Parathyroid adenoma (tissue), 2 donors: Measurements from ENCODE around the gene KDM5B.

Source experiments
- H2AFZ ChIP-seq: fragments of 300-600 bp; sonication (generic); one replicate; pipeline ENCODE4 v1.7.0; 2017; ENCODE audit warnings: antibody characterized with exemption, mild to moderate bottlenecking
- H3K27ac ChIP-seq: fragments of 300-600 bp; sonication (generic); one replicate; pipeline ENCODE4 v1.7.0; 2017
- H3K27me3 ChIP-seq: fragments of 300-600 bp; sonication (generic); one replicate; pipeline ENCODE4 v1.7.0; 2017; ENCODE audit warnings: low read length; ENCODE audit not compliant: control insufficient read depth, insufficient read depth
- H3K36me3 ChIP-seq: fragments of 300-600 bp; sonication (generic); one replicate; pipeline ENCODE4 v1.7.0; 2017; ENCODE audit warnings: low read length; ENCODE audit not compliant: control insufficient read depth, insufficient read depth
- H3K4me1 ChIP-seq: fragments of 300-600 bp; sonication (generic); one replicate; pipeline ENCODE4 v1.7.0; 2017; ENCODE audit warnings: control low read depth
- H3K4me2 ChIP-seq: fragments of 300-600 bp; sonication (generic); one replicate; pipeline ENCODE4 v1.7.0; 2017; ENCODE audit warnings: low read length
- H3K4me3 ChIP-seq: fragments of 300-600 bp; sonication (generic); one replicate; pipeline ENCODE4 v1.7.0; 2017; ENCODE audit warnings: low read depth, low read length
- H3K79me2 ChIP-seq: fragments of 300-600 bp; sonication (generic); one replicate; pipeline ENCODE4 v1.7.0; 2017; ENCODE audit warnings: control low read depth
- H3K9ac ChIP-seq: fragments of 300-600 bp; sonication (generic); one replicate; pipeline ENCODE4 v1.7.0; 2017; ENCODE audit warnings: mild to moderate bottlenecking
- H3K9me3 ChIP-seq: fragments of 300-600 bp; sonication (generic); one replicate; pipeline ENCODE4 v1.7.0; 2017; ENCODE audit warnings: low read length; ENCODE audit not compliant: control insufficient read depth
- TF ChIP-seq, protein P1 (sequence below): fragments of 300-600 bp; sonication (generic); IDR thresholded peaks from one replicate; pipeline ENCODE4 v1.7.0; 2017; ENCODE audit warnings: antibody characterized with exemption, mild to moderate bottlenecking
- donor health status: primary hyperparathyroidism.

Gene KDM5B

DNA sequence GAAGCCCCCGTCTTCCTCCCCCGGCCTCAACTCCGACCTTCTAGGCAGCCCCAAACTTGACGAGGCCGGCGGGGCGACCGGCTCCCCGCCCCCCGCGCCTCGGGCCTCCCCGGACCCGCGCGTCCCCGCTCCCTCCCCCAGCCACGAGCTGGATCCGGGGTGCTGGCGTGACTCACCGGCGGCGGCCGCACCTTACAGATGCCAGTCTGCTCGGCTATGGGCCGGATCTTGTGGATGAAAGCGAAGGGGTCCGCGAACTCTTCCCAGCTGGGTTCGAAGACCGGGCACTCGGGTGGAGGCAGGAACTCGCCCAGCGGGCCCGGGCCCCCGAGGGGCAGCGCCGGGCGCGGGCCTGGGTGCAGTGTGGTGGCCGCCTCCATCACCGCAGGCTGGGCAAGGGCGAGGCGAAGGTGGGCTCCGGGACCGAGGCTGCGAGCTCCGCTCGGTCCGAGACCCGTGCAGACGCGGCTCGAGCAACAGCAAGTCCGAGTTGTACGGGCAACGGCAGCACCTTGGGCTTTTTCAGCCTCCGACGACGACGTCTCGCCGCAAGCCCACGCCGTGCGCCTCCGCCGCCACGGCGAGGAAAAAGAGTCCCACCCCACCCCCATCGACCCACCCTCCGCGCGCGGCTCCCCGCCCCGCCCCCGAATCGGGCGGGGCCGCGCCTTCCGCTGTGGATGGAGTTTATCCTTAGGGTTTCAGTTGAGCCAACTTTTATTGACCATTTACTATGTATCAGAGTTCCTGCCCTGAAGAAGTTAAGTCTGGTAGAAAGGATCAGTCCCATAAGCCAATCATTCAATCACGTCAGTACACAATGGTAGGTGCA, at the start of gene KDM5B:
Gene KDM5B (minus strand): TSS at position 496 of the 832 bp plus-strand sequence. CDS start 116 bp downstream, at position 380.
- Histone ChIP-seq H3K27ac (peak within 1 kb of the TSS; percentile 59), H3K9me3 (no peaks in the 10 kb centered on the region), H3K9ac (peak within 1 kb of the TSS; percentile 67), H3K36me3 (no peaks in the 10 kb centered on the region), H2AFZ (peak within 1 kb of the TSS; percentile 78), H3K4me2 (peak within 1 kb of the TSS; percentile 81), H3K79me2 (peaks cover 5% of the 10 kb centered on the region), H3K4me1 (peaks cover 7% of the 10 kb centered on the region), H3K27me3 (no peaks in the 10 kb centered on the region), H3K4me3 (peak within 1 kb of the TSS; percentile 91)
- TF ChIP-seq, protein P1, sequence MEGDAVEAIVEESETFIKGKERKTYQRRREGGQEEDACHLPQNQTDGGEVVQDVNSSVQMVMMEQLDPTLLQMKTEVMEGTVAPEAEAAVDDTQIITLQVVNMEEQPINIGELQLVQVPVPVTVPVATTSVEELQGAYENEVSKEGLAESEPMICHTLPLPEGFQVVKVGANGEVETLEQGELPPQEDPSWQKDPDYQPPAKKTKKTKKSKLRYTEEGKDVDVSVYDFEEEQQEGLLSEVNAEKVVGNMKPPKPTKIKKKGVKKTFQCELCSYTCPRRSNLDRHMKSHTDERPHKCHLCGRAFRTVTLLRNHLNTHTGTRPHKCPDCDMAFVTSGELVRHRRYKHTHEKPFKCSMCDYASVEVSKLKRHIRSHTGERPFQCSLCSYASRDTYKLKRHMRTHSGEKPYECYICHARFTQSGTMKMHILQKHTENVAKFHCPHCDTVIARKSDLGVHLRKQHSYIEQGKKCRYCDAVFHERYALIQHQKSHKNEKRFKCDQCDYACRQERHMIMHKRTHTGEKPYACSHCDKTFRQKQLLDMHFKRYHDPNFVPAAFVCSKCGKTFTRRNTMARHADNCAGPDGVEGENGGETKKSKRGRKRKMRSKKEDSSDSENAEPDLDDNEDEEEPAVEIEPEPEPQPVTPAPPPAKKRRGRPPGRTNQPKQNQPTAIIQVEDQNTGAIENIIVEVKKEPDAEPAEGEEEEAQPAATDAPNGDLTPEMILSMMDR = no peak

DNA sequence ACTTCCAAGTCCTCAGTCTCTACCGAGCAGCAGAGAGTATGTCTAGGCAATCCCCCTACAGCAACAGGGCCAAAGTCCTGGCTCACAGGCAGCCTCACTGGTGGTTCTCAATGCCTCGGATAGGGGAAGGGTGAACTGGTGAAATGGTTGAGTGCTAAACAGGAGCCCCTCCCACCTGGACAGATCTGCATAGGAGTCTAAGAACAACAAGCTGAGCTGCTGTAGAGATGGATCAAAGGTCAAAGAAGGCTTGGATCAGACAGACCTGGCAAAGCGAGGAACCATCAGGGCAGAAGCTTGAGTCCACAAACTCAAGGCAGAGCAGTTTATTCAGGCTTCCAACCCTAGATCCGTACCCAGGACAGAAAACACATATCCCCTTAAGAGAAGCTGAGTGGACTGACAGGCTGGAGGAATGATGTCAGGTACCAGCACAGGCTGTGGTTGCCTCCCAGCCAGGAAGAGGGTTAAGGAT, 49.0 kb upstream of the KDM5B start:
- Histone ChIP-seq H2AFZ (no peak overlapping the region), H3K4me3 (no peak overlapping the region), H3K4me2 (no peak overlapping the region), H3K79me2 (no peaks in the 10 kb centered on the region), H3K27ac (no peak overlapping the region), H3K36me3 (no peaks in the 10 kb centered on the region), H3K4me1 (no peaks in the 10 kb centered on the region), H3K9ac (no peak overlapping the region), H3K27me3 (no peaks in the 10 kb centered on the region), H3K9me3 (no peaks in the 10 kb centered on the region)
- TF ChIP-seq, protein P1 = no peak

DNA sequence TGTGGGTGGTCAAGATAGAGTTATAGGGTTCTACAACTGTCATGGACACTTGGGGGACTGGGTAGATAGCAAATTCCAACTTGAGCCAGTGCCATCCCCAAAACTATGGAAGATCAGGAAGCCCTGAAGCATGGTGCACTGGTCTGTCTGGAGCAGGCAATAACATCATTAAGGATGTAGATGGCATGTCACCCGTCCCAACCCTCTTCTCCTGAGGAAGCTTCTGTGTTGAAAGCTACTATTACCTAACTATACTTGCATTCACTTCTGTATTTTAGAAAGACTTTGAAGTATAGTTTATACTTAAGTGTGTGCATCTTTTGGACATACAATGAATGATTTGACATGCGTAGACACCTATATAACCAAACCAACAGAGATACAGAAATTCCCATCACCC, 47.8 kb upstream of the KDM5B start:
- Histone ChIP-seq H3K9me3 (no peaks in the 10 kb centered on the region), H3K4me2 (no peak overlapping the region), H3K9ac (no peak overlapping the region), H3K27me3 (no peaks in the 10 kb centered on the region), H3K4me3 (no peak overlapping the region), H2AFZ (no peak overlapping the region), H3K4me1 (no peaks in the 10 kb centered on the region), H3K36me3 (no peaks in the 10 kb centered on the region), H3K27ac (no peak overlapping the region), H3K79me2 (no peaks in the 10 kb centered on the region)
- TF ChIP-seq, protein P1 = no peak

DNA sequence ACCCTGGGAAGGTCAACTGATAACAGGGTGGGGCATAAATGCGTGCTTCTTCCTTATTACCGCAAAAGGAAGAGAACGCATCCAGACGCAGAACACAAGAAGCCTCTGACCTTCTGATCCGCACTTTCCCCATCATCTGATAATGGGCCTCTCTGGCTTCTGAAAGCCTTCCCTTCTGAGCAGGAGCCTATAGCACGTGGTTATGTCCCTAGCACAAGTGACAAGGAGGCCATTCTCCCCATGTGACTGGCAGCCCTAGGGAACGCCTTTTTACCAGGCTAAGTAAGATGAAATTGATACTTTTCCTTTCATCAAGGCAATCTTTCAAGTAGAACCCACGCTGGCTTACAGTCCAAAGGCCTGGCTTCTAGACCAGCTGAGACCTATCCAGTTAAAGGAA, 46.6 kb upstream of the KDM5B start:
- TF ChIP-seq, protein P1 = no peak
- no peak overlapping the region for H3K4me2 ChIP-seq
- H3K27ac ChIP-seq = no peak overlapping the region
- no peak overlapping the region for H3K9ac ChIP-seq
- H3K79me2 ChIP-seq = no peaks in the 10 kb centered on the region
- no peaks in the 10 kb centered on the region for H3K9me3 ChIP-seq
- no peak overlapping the region for H2AFZ ChIP-seq
- H3K27me3 ChIP-seq = no peaks in the 10 kb centered on the region
- H3K4me1 ChIP-seq = no peaks in the 10 kb centered on the region
- no peaks in the 10 kb centered on the region for H3K36me3 ChIP-seq
- H3K4me3 ChIP-seq = no peak overlapping the region
